Stimulated activated CD4-positive, alpha-beta T cell treated with anti-CD3 and anti-CD28 coated beads, Interleukin-2, amount 100 ng/mL, for 4 hours (primary cell): ENCODE measurements around the gene C5AR1.
"Not testable (repeated sequence)": the region's sequence is repeated elsewhere in the genome, so short reads cannot be mapped to it uniquely, and the experiment has no call there.

Experiments
- DNase-seq: peaks from one replicate; pipeline ENCODE4 v3.0.0-alpha.2; 2020; ENCODE audit warnings: low read depth

Gene C5AR1

DNA sequence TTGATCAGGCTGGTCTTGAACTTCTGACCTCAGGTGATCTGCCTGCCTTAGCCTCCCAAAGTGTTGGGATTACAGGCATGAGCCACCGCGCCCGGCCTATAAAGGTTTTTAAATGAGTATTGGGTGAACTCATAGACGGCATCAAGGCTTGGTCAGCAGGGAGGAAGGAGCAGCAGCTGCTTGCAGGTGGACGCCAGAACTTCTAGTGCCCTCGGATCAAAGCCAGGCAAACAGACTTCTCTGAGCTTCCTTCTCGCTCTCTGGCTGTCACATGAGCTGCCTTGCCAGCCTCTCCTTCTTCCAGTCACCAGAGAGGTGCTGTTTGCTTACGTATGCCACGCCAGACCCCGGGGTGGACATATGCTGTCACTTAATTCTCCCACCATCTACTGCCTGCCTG lies 55.8 kb downstream of the C5AR1 start:
- not testable (repeated sequence) for DNase-seq

DNA sequence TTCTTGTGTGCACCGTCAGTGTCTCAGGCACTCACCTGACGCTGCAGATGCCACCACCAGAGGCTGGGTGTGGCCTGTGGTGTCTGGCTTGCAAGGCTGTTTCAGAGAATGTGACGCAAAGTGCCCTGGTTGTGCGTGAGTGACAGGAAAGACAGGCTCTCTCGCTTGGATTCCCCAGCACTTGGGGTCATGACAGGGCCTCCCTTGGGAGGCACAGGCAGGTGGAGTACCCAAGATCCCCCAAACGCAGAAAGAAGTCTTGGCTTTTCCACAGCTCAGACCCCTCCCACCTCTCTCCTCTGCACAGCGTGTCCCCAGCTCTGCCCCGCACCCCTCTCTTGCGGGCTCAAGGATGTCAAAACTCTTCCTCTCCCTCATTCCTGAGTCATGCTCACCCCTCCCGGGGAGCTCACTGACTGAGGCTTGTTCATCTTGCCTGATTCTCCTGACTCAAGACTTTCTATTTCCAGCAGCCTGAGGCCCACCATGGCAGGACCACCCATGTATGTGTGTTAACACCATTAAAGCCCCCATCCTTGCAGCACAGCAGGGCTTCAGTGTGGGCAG lies 60.5 kb downstream of the C5AR1 start:
- DNase-seq: no peak

DNA sequence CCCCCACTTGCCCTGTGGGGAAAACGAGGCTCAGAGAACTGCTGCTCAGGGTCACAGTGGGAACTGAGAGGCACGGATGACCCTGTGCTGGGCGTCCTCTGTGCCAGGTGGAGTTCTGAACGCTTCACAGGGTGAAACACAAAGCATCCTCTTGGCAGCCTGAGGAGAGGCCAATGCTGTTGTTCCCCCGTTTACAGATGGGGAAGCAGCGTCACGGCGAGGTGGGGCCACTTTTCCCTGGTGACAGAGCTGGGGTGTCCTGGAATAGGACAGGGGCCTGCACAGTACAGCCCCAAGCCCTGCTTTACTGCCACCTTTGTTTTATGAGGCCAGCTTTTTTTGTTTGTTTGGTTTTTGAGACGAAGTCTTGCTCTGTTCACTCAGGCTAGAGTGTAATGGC lies 61.6 kb downstream of the C5AR1 start:
- DNase-seq: no peak
